ENCODE results near the gene DUSP10.

DNA sequence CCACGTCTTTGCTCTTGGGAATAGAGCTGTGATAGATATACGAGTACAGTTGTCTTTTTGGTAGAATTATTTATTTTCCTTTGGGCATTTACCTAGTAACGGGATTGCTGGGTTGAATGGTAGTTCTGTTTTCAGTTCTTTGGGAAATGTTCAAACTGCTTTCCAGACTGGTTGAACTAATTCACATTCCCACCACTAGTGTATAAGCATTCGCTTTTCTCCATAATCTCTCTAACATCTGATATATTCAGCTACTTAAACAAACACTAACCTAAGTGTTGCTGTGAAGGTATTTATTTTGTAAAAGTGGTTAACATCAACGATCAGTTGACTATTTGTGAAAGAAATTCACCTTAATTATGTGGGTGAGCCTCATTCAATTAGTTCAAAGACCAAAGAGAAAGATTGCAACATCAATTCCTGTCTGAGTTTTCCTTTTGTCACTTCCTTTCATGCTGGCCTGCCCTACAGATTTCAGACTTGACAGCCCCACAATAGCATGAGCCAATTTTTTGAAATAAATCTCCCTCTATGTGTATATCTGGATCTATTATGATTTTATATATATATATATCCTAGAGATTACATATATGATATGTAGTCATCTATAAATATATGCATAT, 26.7 kb upstream of the DUSP10 start:
- TF ChIP-seq, protein P1, sequence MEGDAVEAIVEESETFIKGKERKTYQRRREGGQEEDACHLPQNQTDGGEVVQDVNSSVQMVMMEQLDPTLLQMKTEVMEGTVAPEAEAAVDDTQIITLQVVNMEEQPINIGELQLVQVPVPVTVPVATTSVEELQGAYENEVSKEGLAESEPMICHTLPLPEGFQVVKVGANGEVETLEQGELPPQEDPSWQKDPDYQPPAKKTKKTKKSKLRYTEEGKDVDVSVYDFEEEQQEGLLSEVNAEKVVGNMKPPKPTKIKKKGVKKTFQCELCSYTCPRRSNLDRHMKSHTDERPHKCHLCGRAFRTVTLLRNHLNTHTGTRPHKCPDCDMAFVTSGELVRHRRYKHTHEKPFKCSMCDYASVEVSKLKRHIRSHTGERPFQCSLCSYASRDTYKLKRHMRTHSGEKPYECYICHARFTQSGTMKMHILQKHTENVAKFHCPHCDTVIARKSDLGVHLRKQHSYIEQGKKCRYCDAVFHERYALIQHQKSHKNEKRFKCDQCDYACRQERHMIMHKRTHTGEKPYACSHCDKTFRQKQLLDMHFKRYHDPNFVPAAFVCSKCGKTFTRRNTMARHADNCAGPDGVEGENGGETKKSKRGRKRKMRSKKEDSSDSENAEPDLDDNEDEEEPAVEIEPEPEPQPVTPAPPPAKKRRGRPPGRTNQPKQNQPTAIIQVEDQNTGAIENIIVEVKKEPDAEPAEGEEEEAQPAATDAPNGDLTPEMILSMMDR (IDR thresholded peaks at IDR 0.05; ENCODE audit: poor library complexity, severe bottlenecking) = no peak
- TF ChIP-seq EZH2 (IDR thresholded peaks at IDR 0.05; ENCODE audit: borderline replicate concordance, insufficient read depth, low read length, poor library complexity, severe bottlenecking) = no peak
- TF ChIP-seq, protein P2, sequence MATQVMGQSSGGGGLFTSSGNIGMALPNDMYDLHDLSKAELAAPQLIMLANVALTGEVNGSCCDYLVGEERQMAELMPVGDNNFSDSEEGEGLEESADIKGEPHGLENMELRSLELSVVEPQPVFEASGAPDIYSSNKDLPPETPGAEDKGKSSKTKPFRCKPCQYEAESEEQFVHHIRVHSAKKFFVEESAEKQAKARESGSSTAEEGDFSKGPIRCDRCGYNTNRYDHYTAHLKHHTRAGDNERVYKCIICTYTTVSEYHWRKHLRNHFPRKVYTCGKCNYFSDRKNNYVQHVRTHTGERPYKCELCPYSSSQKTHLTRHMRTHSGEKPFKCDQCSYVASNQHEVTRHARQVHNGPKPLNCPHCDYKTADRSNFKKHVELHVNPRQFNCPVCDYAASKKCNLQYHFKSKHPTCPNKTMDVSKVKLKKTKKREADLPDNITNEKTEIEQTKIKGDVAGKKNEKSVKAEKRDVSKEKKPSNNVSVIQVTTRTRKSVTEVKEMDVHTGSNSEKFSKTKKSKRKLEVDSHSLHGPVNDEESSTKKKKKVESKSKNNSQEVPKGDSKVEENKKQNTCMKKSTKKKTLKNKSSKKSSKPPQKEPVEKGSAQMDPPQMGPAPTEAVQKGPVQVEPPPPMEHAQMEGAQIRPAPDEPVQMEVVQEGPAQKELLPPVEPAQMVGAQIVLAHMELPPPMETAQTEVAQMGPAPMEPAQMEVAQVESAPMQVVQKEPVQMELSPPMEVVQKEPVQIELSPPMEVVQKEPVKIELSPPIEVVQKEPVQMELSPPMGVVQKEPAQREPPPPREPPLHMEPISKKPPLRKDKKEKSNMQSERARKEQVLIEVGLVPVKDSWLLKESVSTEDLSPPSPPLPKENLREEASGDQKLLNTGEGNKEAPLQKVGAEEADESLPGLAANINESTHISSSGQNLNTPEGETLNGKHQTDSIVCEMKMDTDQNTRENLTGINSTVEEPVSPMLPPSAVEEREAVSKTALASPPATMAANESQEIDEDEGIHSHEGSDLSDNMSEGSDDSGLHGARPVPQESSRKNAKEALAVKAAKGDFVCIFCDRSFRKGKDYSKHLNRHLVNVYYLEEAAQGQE (IDR thresholded peaks at IDR 0.05; ENCODE audit: borderline replicate concordance) = no peak
- no peak for TF ChIP-seq EP300 (conservative IDR thresholded peaks at IDR 0.05; ENCODE audit: poor library complexity, severe bottlenecking)
- TF ChIP-seq RAD21 (conservative IDR thresholded peaks at IDR 0.05) = no peak
